HepG2 (cell line): ENCODE measurements around the gene SH3GL1. TPM values are rescaled to one million over a fixed set of nuclear protein-coding genes. Genes with fewer than 3 reads are reported as not detected.

ENCODE experiments used
- CHCHD3 ChIP-seq: sonication (generic); formaldehyde crosslinking; IDR thresholded peaks from 2 replicates; pipeline ENCODE4 v1.8.0; 2022; ENCODE audit warnings: mild to moderate bottlenecking, missing genetic modification reagents, moderate library complexity
- KIAA2018 ChIP-seq: sonication (generic); formaldehyde crosslinking; IDR thresholded peaks from 2 replicates; pipeline ENCODE4 v1.5.0; 2020; ENCODE audit warnings: mild to moderate bottlenecking, missing genetic modification reagents, borderline replicate concordance
- KLF9 ChIP-seq: IDR thresholded peaks from 2 replicates; pipeline ENCODE4 v1.6.1; 2016; ENCODE audit warnings: low read depth
- MED1 ChIP-seq: sonication (generic); formaldehyde crosslinking; IDR thresholded peaks from 2 replicates; pipeline ENCODE4 v1.4.0; 2020; ENCODE audit warnings: missing genetic modification reagents
- MTA1 ChIP-seq: sonication (generic); formaldehyde crosslinking; IDR thresholded peaks from 2 replicates; pipeline ENCODE4 v1.4.0; 2020; ENCODE audit warnings: missing genetic modification reagents, mild to moderate bottlenecking, borderline replicate concordance
- NFYB ChIP-seq: sonication (generic); formaldehyde crosslinking; IDR thresholded peaks from 2 replicates; pipeline ENCODE4 v1.4.0; 2020; ENCODE audit warnings: missing genetic modification reagents
- RFXAP ChIP-seq: sonication (generic); formaldehyde crosslinking; IDR thresholded peaks from 2 replicates; pipeline ENCODE4 v1.4.0; 2020; ENCODE audit warnings: missing genetic modification reagents, borderline replicate concordance
- YEATS4 ChIP-seq: sonication (generic); formaldehyde crosslinking; IDR thresholded peaks from 2 replicates; pipeline ENCODE4 v1.4.0; 2020; ENCODE audit warnings: missing genetic modification reagents, borderline replicate concordance
- ZNF260 ChIP-seq: sonication (generic); formaldehyde crosslinking; IDR thresholded peaks from 2 replicates; pipeline ENCODE4 v1.4.0; 2020; ENCODE audit warnings: missing genetic modification reagents, low read depth, mild to moderate bottlenecking, borderline replicate concordance
- ZNF318 ChIP-seq: sonication (generic); formaldehyde crosslinking; IDR thresholded peaks from 2 replicates; pipeline ENCODE4 v1.4.0; 2020; ENCODE audit warnings: mild to moderate bottlenecking, missing genetic modification reagents
- ZNF510 ChIP-seq: sonication (generic); formaldehyde crosslinking; IDR thresholded peaks from 2 replicates; pipeline ENCODE4 v1.4.0; 2020; ENCODE audit warnings: low read depth, mild to moderate bottlenecking, missing genetic modification reagents
- polyA plus RNA-seq, 8 experiments: library from polyadenylated mRNA; depleted of rRNA in 3 of 8; stranded (reverse) in 7 of 8; unstranded in 1 of 8; fragments of >200 nt; fragmentation: Illumina TruSeq in 4 of 8; extraction: Trizol in 4 of 8; gene quantifications; 2 replicates each; pipeline versions ENCODE4 v1.2.1 to v1.2.3, GENCODE V29; 2011 to 2016; ENCODE audit warnings: low read depth in 4 of 8, missing spikeins in 1 of 8, mixed read lengths in 1 of 8; ENCODE audit not compliant: insufficient read depth in 1 of 8
- total RNA-seq, 5 experiments: library from RNA; depleted of rRNA; stranded (reverse); fragments of >200 nt; fragmentation: Illumina TruSeq; extraction: Trizol; gene quantifications; 2 replicates each; pipeline ENCODE4 v1.2.3, GENCODE V29; 2016; ENCODE audit warnings: low read depth in 1 of 5

SH3GL1 gene
- total and polyA plus RNA-seq, 2 of the 13 experiments (the other 11 are each of a cell fraction or from before 2014, with no cell fraction given), result 33.0 to 45.1 TPM

- TF ChIP-seq KLF9 (CRISPR knock-in tag), result no peak; the same call in 1 of the 2 replicates
- 0 out of 2 replicates have a peak, but pooled peaks have one; percentile 30 for TF ChIP-seq CHCHD3 (CRISPR knock-in tag)
- TF ChIP-seq NFYB (CRISPR knock-in tag), result peak; percentile 98
- peak; percentile 67; the same call in 1 of the 2 replicates for TF ChIP-seq YEATS4 (CRISPR knock-in tag)
- no peak; the same call in 1 of the 2 replicates for TF ChIP-seq MED1 (CRISPR knock-in tag)
- no peak for TF ChIP-seq MTA1 (CRISPR knock-in tag)
- TF ChIP-seq RFXAP, result 0 out of 2 replicates have a peak, but pooled peaks have one; percentile 48
- TF ChIP-seq ZNF510 (CRISPR knock-in tag), result no peak
- no peak for TF ChIP-seq ZNF318 (CRISPR knock-in tag)
- TF ChIP-seq ZNF260, result no peak
- no peak for TF ChIP-seq KIAA2018 (CRISPR knock-in tag)
Measured at GRCh38 chr19:4402171-4403004, 2.0 kb upstream of the SH3GL1 start, which contains the start of gene CHAF1A (continued).
